Measurements from ENCODE around the gene RGP1.

Gene RGP1

GRCh38 chr9:35774907-35775635 lies 26.0 kb downstream of the RGP1 start:
- ATAC-seq, result no peak

- ATAC-seq, result peak in 1 of 2 donors; percentile 45
Observed at GRCh38 chr9:35776018-35776417, 26.9 kb downstream of the RGP1 start.

GRCh38 chr9:35778496-35778895 lies 29.4 kb downstream of the RGP1 start:
- no peak for ATAC-seq

- no peak for ATAC-seq
Observed at GRCh38 chr9:35781066-35781465, 32.0 kb downstream of the RGP1 start.

DNA sequence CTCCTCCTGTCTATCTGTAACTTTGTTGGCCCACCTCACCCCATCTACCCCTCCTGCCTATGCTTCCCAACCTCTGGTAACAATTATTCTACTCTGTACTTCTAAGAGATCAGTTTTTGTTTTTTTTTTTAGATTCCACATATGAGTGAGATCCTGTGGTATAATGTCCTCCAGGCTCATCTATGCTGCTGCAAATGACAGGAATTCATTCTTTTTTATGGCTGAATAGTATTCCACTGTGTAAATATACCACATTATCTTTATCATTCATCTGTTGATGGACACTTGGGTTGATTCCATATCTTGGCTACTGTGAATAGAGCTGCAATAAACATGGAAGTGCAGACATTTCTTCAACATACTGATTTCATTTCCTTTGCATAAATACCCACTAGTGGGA lies 34.3 kb downstream of the RGP1 start:
- no peak for ATAC-seq

DNA sequence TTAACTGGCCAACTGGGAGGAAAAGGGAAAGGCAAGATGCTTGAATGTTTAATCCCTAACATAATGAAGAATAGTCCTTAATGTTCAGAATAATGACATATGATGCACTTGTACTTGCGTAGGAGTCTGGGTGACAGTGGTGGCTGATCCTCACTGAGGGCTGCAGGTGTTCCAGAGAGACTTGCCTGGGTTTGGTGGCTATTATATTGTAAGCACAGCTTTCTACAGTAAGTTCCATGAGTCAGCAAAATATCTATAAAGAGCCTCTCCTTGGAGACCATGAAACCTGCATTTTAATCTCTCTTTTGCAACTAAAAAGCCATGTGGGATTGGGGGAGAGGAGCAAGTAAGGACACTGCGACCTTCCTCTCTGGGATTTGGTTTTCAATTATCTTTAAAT lies 40.5 kb downstream of the RGP1 start:
- no peak for ATAC-seq

DNA sequence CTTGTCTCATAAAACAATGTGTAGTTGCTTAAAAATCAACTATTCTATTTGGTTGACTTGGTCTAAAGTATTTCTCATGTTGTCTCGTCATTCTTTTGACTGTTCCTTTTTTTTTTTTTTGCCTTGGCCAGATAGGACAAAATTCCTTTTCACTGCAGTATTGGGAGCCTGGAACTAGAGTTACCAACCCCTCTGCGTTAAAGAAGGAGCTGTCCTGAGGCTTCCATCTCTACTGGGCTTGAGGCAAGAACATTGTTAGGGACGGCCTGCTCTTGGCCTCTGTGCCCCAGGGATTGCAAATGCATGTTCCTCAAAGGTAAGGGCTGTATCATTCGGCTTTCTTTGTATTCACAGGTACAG lies 40.9 kb downstream of the RGP1 start:
- no peak for ATAC-seq

- ATAC-seq, result peak; percentile 80 to 90
Observed at GRCh38 chr9:35790385-35791296, 41.6 kb downstream of the RGP1 start.

- no peak for ATAC-seq
Observed at GRCh38 chr9:35791297-35791921, 42.3 kb downstream of the RGP1 start, which contains the start of gene NPR2. Gene NPR2 (plus strand): TSS chr9:35791591. CDS start chr9:35792409, 818 bp downstream.

- no peak for ATAC-seq
Observed at GRCh38 chr9:35792024-35792813, 43.1 kb downstream of the RGP1 start.

GRCh38 chr9:35792826-35793225 lies 43.7 kb downstream of the RGP1 start:
- no peak for ATAC-seq

- ATAC-seq, result no peak
Observed at GRCh38 chr9:35793461-35793860, 44.4 kb downstream of the RGP1 start.

GRCh38 chr9:35795695-35796094 lies 46.6 kb downstream of the RGP1 start:
- no peak for ATAC-seq

GRCh38 chr9:35797311-35798109 lies 48.4 kb downstream of the RGP1 start:
- no peak for ATAC-seq

GRCh38 chr9:35798658-35799374 lies 49.7 kb downstream of the RGP1 start:
- peak; percentile 99 for ATAC-seq

GRCh38 chr9:35800530-35800929 lies 51.4 kb downstream of the RGP1 start:
- ATAC-seq, result no peak

GRCh38 chr9:35801328-35802128 lies 52.4 kb downstream of the RGP1 start:
- ATAC-seq, result no peak

DNA sequence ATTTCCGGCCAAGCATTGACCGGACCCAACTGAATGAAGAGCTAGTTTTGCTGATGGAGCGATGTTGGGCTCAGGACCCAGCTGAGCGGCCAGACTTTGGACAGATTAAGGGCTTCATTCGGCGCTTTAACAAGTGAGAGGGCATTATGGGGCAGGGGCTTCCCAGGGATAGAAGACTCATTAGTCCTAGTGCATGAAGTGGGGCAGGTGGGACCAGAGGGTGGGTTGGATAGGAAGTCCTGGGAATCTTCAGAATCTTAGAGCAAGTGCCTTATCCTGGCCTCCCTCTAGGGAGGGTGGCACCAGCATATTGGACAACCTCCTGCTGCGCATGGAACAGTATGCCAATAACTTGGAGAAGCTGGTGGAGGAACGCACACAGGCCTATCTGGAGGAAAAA lies 57.0 kb downstream of the RGP1 start:
- no peak for ATAC-seq
